Stimulated activated naive CD8-positive, alpha-beta T cell treated with anti-CD3 and anti-CD28 coated beads, Interleukin-15, Interleukin-2, amounts not matched to agents 100 U/mL and 50 U/mL, for 24 hours (primary cell): ENCODE measurements around the gene GPR101.
A peak's percentile ranks its signal among the peaks of the same experiment; 100 is the strongest.

ENCODE experiments used
- ATAC-seq: fragments of 150-1000 bp; cut with Tn5 transposase; one replicate; pipeline ENCODE4 v1.10.0; 2021
- DNase-seq: peaks from one replicate; pipeline ENCODE4 v3.0.0; 2021

The GPR101 gene

GRCh38 chrX:137033774-137034507, at the start of gene GPR101:
TSS of gene GPR101 (minus strand) at chrX:137033995. CDS start at chrX:137031674, 2,321 bp downstream.
- ATAC-seq (no peak), DNase-seq (no peak)

- ATAC-seq: no peak
- DNase-seq: no peak
These were observed 47.4 kb upstream of the GPR101 start for GRCh38 chrX:137081239-137081638.

- no peak for DNase-seq
- no peak for ATAC-seq
These were observed 38.6 kb upstream of the GPR101 start for GRCh38 chrX:137072396-137072795.

- no peak for ATAC-seq
- DNase-seq: no peak
These were observed 37.8 kb upstream of the GPR101 start for GRCh38 chrX:137071596-137071995.

GRCh38 chrX:137067147-137067546, 33.4 kb upstream of the GPR101 start:
- ATAC-seq (no peak), DNase-seq (no peak)

- ATAC-seq: no peak
- no peak for DNase-seq
These were observed 29.3 kb upstream of the GPR101 start for GRCh38 chrX:137062915-137063617.

GRCh38 chrX:137058339-137059127, 24.7 kb upstream of the GPR101 start:
- DNase-seq (no peak), ATAC-seq (no peak)

GRCh38 chrX:137052643-137053235, 18.9 kb upstream of the GPR101 start:
- ATAC-seq (no peak), DNase-seq (peak; percentile 27)

- DNase-seq (peak; percentile 80), ATAC-seq (peak; percentile 95)
These were observed 18.3 kb upstream of the GPR101 start for GRCh38 chrX:137051978-137052642.

GRCh38 chrX:137044893-137045292, 11.1 kb upstream of the GPR101 start:
- no peak for ATAC-seq
- DNase-seq: no peak

- ATAC-seq (no peak), DNase-seq (no peak)
These were observed 9.9 kb upstream of the GPR101 start for GRCh38 chrX:137043736-137044135.

GRCh38 chrX:137041329-137041728, 7.5 kb upstream of the GPR101 start:
- DNase-seq (no peak), ATAC-seq (no peak)

GRCh38 chrX:137040113-137040794, 6.5 kb upstream of the GPR101 start:
- no peak for DNase-seq
- no peak for ATAC-seq

- ATAC-seq (no peak), DNase-seq (no peak)
These were observed 695 bp upstream of the GPR101 start for GRCh38 chrX:137034508-137034872.

- no peak for ATAC-seq
- DNase-seq: no peak
These were observed 688 bp downstream of the GPR101 start for GRCh38 chrX:137032841-137033773.

GRCh38 chrX:137032341-137032694, 1.5 kb downstream of the GPR101 start:
- no peak for DNase-seq
- ATAC-seq: peak; percentile 29

GRCh38 chrX:137031517-137032340, 2.1 kb downstream of the GPR101 start:
- peak; percentile 36 for DNase-seq
- peak; percentile 76 for ATAC-seq

GRCh38 chrX:137031039-137031438, 2.8 kb downstream of the GPR101 start:
- DNase-seq (no peak), ATAC-seq (no peak)

GRCh38 chrX:137028699-137029098, 5.1 kb downstream of the GPR101 start:
- DNase-seq (no peak), ATAC-seq (no peak)
